ENCODE measurements around the gene FPGT.
A peak's percentile ranks its signal among the peaks of the same experiment; 100 is the strongest.
"Not testable (repeated sequence)": the region's sequence is repeated elsewhere in the genome, so short reads cannot be mapped to it uniquely, and the experiment has no call there.

Gene FPGT

GRCh38 chr1:74197657-74198552 is at the start of gene FPGT, which contains the start of gene LRRIQ3:
FPGT (plus strand) TSS chr1:74198242; CDS start chr1:74198279, 37 bp downstream.
LRRIQ3 (minus strand) TSS chr1:74198176; CDS start chr1:74183684, 14,492 bp downstream.
- peak; percentile 48 to 96 (median 89) for DNase-seq

GRCh38 chr1:74160046-74160445 is 38.0 kb upstream of the FPGT start:
- DNase-seq, result no peak

GRCh38 chr1:74161497-74161896 is 36.5 kb upstream of the FPGT start:
- DNase-seq, result no peak

GRCh38 chr1:74162333-74162732 is 35.7 kb upstream of the FPGT start:
- no peak for DNase-seq

- not testable (repeated sequence) for DNase-seq
Observed at GRCh38 chr1:74174423-74174822, 23.6 kb upstream of the FPGT start.

- no peak for DNase-seq
Observed at GRCh38 chr1:74180490-74180889, 17.6 kb upstream of the FPGT start.

- peak in 1 of 56 donors; percentile 1 for DNase-seq
Observed at GRCh38 chr1:74193908-74194307, 4.1 kb upstream of the FPGT start.

GRCh38 chr1:74195339-74195738 is 2.7 kb upstream of the FPGT start:
- DNase-seq, result no peak

GRCh38 chr1:74197255-74197654 is 787 bp upstream of the FPGT start:
- no peak for DNase-seq

GRCh38 chr1:74199504-74199903 is 1.5 kb downstream of the FPGT start:
- no peak for DNase-seq

GRCh38 chr1:74205266-74205665 is 7.2 kb downstream of the FPGT start:
- no peak for DNase-seq

- no peak for DNase-seq
Observed at GRCh38 chr1:74215229-74215628, 17.2 kb downstream of the FPGT start.

GRCh38 chr1:74222701-74223100 is 24.7 kb downstream of the FPGT start:
- no peak for DNase-seq

- DNase-seq, result no peak
Observed at GRCh38 chr1:74223453-74223852, 25.4 kb downstream of the FPGT start.

- DNase-seq, result no peak
Observed at GRCh38 chr1:74235153-74235552, 37.1 kb downstream of the FPGT start, which contains the start of gene TNNI3K. TNNI3K (plus strand) TSS chr1:74235387; CDS start chr1:74235452, 65 bp downstream.

GRCh38 chr1:74236440-74236839 is 38.4 kb downstream of the FPGT start:
- no peak for DNase-seq

- no peak for DNase-seq
Observed at GRCh38 chr1:74237035-74237434, 39.0 kb downstream of the FPGT start.

GRCh38 chr1:74237787-74238186 is 39.7 kb downstream of the FPGT start:
- DNase-seq, result no peak

GRCh38 chr1:74245168-74245772 is 47.2 kb downstream of the FPGT start:
- DNase-seq, result no peak

GRCh38 chr1:74246315-74246714 is 48.3 kb downstream of the FPGT start:
- DNase-seq, result no peak

GRCh38 chr1:74247881-74248528 is 50.0 kb downstream of the FPGT start:
- DNase-seq, result no peak

- not testable (repeated sequence) for DNase-seq
Observed at GRCh38 chr1:74253243-74253824, 55.3 kb downstream of the FPGT start.

All from nucleus accumbens (tissue), 56 donors.